IMR-90 (cell line): ENCODE results near the gene WFDC9. TPM values are rescaled to one million over a fixed set of nuclear protein-coding genes. Genes with fewer than 3 reads are reported as not detected.

Experiments
- ATAC-seq: fragments of 200-7000 bp; cut with Tn5 transposase; 2 replicates; pipeline ENCODE4 v1.9.1; 2020; ENCODE audit warnings: low read depth, mild to moderate bottlenecking, moderate library complexity
- Bru-seq: library from RNA; stranded (reverse); fragments of 400-500 nt; gene quantifications from one replicate; lab custom pipeline; 2021; lab: Mats Ljungman, UMichigan
- BruChase-seq, 2 experiments: library from RNA; stranded (reverse); fragments of 400-500 nt; gene quantifications; one replicate each; lab custom pipeline; 2021; lab: Mats Ljungman, UMichigan
- BruUV-seq: library from RNA; stranded (reverse); fragments of 400-500 nt; replicated peaks from 2 replicates; lab custom pipeline; 2021; lab: Mats Ljungman, UMichigan
- CTCF ChIA-PET: fragments of 300-600 bp; formaldehyde crosslinking; extraction: SDS; loops from one replicate; lab custom pipeline; 2021; ENCODE audit warnings: antibody characterized with exemption; lab: Yijun Ruan, JAX
- POLR2A ChIA-PET: fragments of 300-600 bp; sonication (Branson Sonifier 250); formaldehyde crosslinking; loops from one replicate; lab custom pipeline; 2022; ENCODE audit warnings: antibody characterized with exemption; ENCODE audit not compliant: unreplicated experiment; lab: Charles Lee
- DNase-seq: peaks from one replicate; pipeline ENCODE4 v3.0.0; 2013
- H2AFZ ChIP-seq: replicated peaks from 2 replicates; pipeline ENCODE3; 2013; ENCODE audit warnings: low read length, mild to moderate bottlenecking; ENCODE audit not compliant: poor library complexity
- H2AK5ac ChIP-seq: 2 replicates; pipeline ENCODE4 v1.6.1; 2013; ENCODE audit warnings: low read depth, low read length, inconsistent platforms
- H2AK9ac ChIP-seq: replicated peaks from 2 replicates; pipeline ENCODE3; 2013; ENCODE audit warnings: mild to moderate bottlenecking, low read depth, low read length, moderate library complexity; ENCODE audit not compliant: poor library complexity
- H2BK120ac ChIP-seq: 2 replicates; pipeline ENCODE4 v1.6.1; 2013; ENCODE audit warnings: low read depth, low read length, inconsistent platforms
- H2BK15ac ChIP-seq: 3 replicates; pipeline ENCODE4 v1.6.1; 2013; ENCODE audit warnings: low read depth, low read length, inconsistent platforms
- H2BK20ac ChIP-seq: 2 replicates; pipeline ENCODE4 v1.6.1; 2013; ENCODE audit warnings: low read depth, mild to moderate bottlenecking, inconsistent platforms, low read length, moderate library complexity
- H2BK5ac ChIP-seq: 2 replicates; pipeline ENCODE4 v1.6.1; 2013; ENCODE audit warnings: mild to moderate bottlenecking, low read depth, low read length, inconsistent platforms; ENCODE audit not compliant: poor library complexity, severe bottlenecking
- H3K14ac ChIP-seq: replicated peaks from 2 replicates; pipeline ENCODE4 v1.6.1; 2013; ENCODE audit warnings: low read depth, low read length, inconsistent platforms
- H3K18ac ChIP-seq: 2 replicates; pipeline ENCODE4 v1.6.1; 2013; ENCODE audit warnings: low read depth, low read length, control low read depth
- H3K23ac ChIP-seq: 2 replicates; pipeline ENCODE4 v1.6.1; 2013; ENCODE audit warnings: low read depth, low read length, inconsistent platforms
- H3K27ac ChIP-seq: 2 replicates; pipeline ENCODE4 v1.5.1; 2013; ENCODE audit warnings: mild to moderate bottlenecking, control low read depth, low read length; ENCODE audit not compliant: insufficient read depth
- H3K27me3 ChIP-seq: 2 replicates; pipeline ENCODE4 v1.6.1; 2013; ENCODE audit warnings: low read length; ENCODE audit not compliant: control insufficient read depth, insufficient read depth
- H3K36me3 ChIP-seq: 2 replicates; pipeline ENCODE4 v1.6.1; 2013; ENCODE audit warnings: low read length, mixed read lengths; ENCODE audit not compliant: control insufficient read depth, insufficient read depth
- H3K4ac ChIP-seq: 2 replicates; pipeline ENCODE4 v1.6.1; 2013; ENCODE audit warnings: low read depth, low read length, inconsistent platforms
- H3K4me1 ChIP-seq: 2 replicates; pipeline ENCODE4 v1.6.1; 2013; ENCODE audit warnings: low read length, mixed read lengths; ENCODE audit not compliant: control insufficient read depth, insufficient read depth
- H3K4me2 ChIP-seq: 2 replicates; pipeline ENCODE4 v1.6.1; 2013; ENCODE audit warnings: low read depth, mild to moderate bottlenecking, control low read depth, low read length, moderate library complexity
- H3K4me3 ChIP-seq: 2 replicates; pipeline ENCODE4 v1.5.1; 2013; ENCODE audit warnings: low read depth, mild to moderate bottlenecking, control low read depth, low read length, moderate library complexity; ENCODE audit not compliant: insufficient read depth
- H3K56ac ChIP-seq: 2 replicates; pipeline ENCODE4 v1.6.1; 2013; ENCODE audit warnings: low read length, inconsistent platforms; ENCODE audit not compliant: insufficient read depth; ENCODE audit errors: extremely low read depth
- H3K79me1 ChIP-seq, 2 experiments: 2 replicates each; pipeline ENCODE4 v1.6.1; 2013; ENCODE audit warnings: low read length in 2 of 2, inconsistent platforms in 1 of 2, low read depth in 1 of 2
- H3K9ac ChIP-seq: 2 replicates; pipeline ENCODE4 v1.6.1; 2013; ENCODE audit warnings: low read depth, low read length, control low read depth
- H3K9me1 ChIP-seq: 2 replicates; pipeline ENCODE4 v1.6.1; 2013; ENCODE audit warnings: low read length, inconsistent platforms; ENCODE audit not compliant: insufficient read depth
- H3K9me3 ChIP-seq: 2 replicates; pipeline ENCODE4 v1.6.1; 2013; ENCODE audit warnings: low read length; ENCODE audit not compliant: control insufficient read depth, insufficient read depth
- H4K20me1 ChIP-seq: 2 replicates; pipeline ENCODE4 v1.6.1; 2013; ENCODE audit warnings: low read length, inconsistent platforms; ENCODE audit not compliant: insufficient read depth
- H4K5ac ChIP-seq: 2 replicates; pipeline ENCODE4 v1.6.1; 2013; ENCODE audit warnings: mild to moderate bottlenecking, low read depth, low read length, control low read depth
- H4K8ac ChIP-seq, 2 experiments: 2 replicates each; pipeline ENCODE4 v1.6.1; 2013; ENCODE audit warnings: low read depth in 2 of 2, low read length in 2 of 2, control low read depth in 1 of 2, inconsistent platforms in 1 of 2
- H4K91ac ChIP-seq: 2 replicates; pipeline ENCODE4 v1.6.1; 2013; ENCODE audit warnings: low read depth, low read length, inconsistent platforms; ENCODE audit not compliant: insufficient read depth
- BHLHE40 ChIP-seq: fragments of 150-350 bp; IDR thresholded peaks from 2 replicates; pipeline ENCODE4 v1.6.1; 2016; ENCODE audit warnings: mild to moderate bottlenecking, low read depth, low read length
- CEBPB ChIP-seq: IDR thresholded peaks from 2 replicates; pipeline ENCODE4 v1.6.1; 2012; ENCODE audit warnings: low read depth, low read length, improper control_type of control experiment
- CHD1 ChIP-seq: IDR thresholded peaks from 2 replicates; pipeline ENCODE4 v1.6.1; 2012; ENCODE audit warnings: low read depth, low read length, improper control_type of control experiment
- CTCF ChIP-seq: conservative IDR thresholded peaks from 2 replicates; pipeline ENCODE4 v1.5.1; 2012; ENCODE audit warnings: mild to moderate bottlenecking, low read depth, low read length, improper control_type of control experiment
- ELK1 ChIP-seq: fragments of 150-350 bp; IDR thresholded peaks from 2 replicates; pipeline ENCODE4 v1.6.1; 2016; ENCODE audit warnings: low read depth, mild to moderate bottlenecking, low read length, moderate library complexity, borderline replicate concordance
- FOS ChIP-seq: fragments of 150-350 bp; IDR thresholded peaks from 2 replicates; pipeline ENCODE4 v1.6.1; 2016; ENCODE audit warnings: low read depth, low read length
- MAFK ChIP-seq: IDR thresholded peaks from 2 replicates; pipeline ENCODE4 v1.6.1; 2012; ENCODE audit warnings: low read depth, low read length, improper control_type of control experiment
- MAZ ChIP-seq: IDR thresholded peaks from 2 replicates; pipeline ENCODE4 v1.6.1; 2012; ENCODE audit warnings: low read depth, mild to moderate bottlenecking, low read length, improper control_type of control experiment, moderate library complexity, borderline replicate concordance
- MXI1 ChIP-seq: IDR thresholded peaks from 2 replicates; pipeline ENCODE4 v1.6.1; 2012; ENCODE audit warnings: low read depth, mild to moderate bottlenecking, low read length, moderate library complexity, borderline replicate concordance
- NFE2L2 ChIP-seq: fragments of 150-350 bp; IDR thresholded peaks from 2 replicates; pipeline ENCODE4 v1.6.1; 2016; ENCODE audit warnings: low read depth, mild to moderate bottlenecking, low read length
- POLR2A ChIP-seq: IDR thresholded peaks from 2 replicates; pipeline ENCODE4 v1.6.1; 2012; ENCODE audit warnings: mild to moderate bottlenecking, low read depth, low read length
- RAD21 ChIP-seq: IDR thresholded peaks from 2 replicates; pipeline ENCODE4 v1.6.1; 2012; ENCODE audit warnings: low read length, improper control_type of control experiment
- RCOR1 ChIP-seq: IDR thresholded peaks from 2 replicates; pipeline ENCODE4 v1.6.1; 2012; ENCODE audit warnings: mild to moderate bottlenecking, low read length, improper control_type of control experiment; ENCODE audit not compliant: insufficient replicate concordance
- RFX5 ChIP-seq: IDR thresholded peaks from 2 replicates; pipeline ENCODE4 v1.8.0; 2012; ENCODE audit warnings: low read depth, mild to moderate bottlenecking, low read length, moderate library complexity
- SMC3 ChIP-seq: fragments of 150-350 bp; IDR thresholded peaks from 2 replicates; pipeline ENCODE4 v1.6.1; 2016; ENCODE audit warnings: low read depth, mild to moderate bottlenecking, antibody characterized with exemption, low read length, moderate library complexity
- USF2 ChIP-seq: fragments of 150-350 bp; IDR thresholded peaks from 2 replicates; pipeline ENCODE4 v1.6.1; 2017; ENCODE audit warnings: mild to moderate bottlenecking, antibody characterized with exemption, low read length, low read depth
- WGBS, 2 experiments: methylation state at CpG; one replicate each; pipeline versions ENCODE4 v1.1.5 to v1.1.7; 2013; ENCODE audit warnings: missing lambda C conversion rate in 2 of 2; ENCODE audit not compliant: insufficient read length in 1 of 2; ENCODE audit errors: extremely low coverage in 2 of 2; 5-methylcytosine and 5-hydroxymethylcytosine counted together
- dilution Hi-C: fragments of 300-500 bp; cut with HindIII; formaldehyde crosslinking; loops from one replicate; pipeline ENCODE4 v1.14.3; 2018; ENCODE audit warnings: low sequenced_read_pairs; ENCODE audit not compliant: unreplicated experiment
- in situ Hi-C: fragments of 300-500 bp; cut with MboI; formaldehyde crosslinking; loops from 3 replicates; pipeline ENCODE4 v1.14.3; 2019; ENCODE audit warnings: low sequenced_read_pairs, inconsistent platforms, mixed read lengths
- intact Hi-C: fragments of 100-400 bp; cut with micrococcal nuclease; formaldehyde crosslinking; loops from 2 replicates; pipeline ENCODE4 v1.10.0; 2022
- long read RNA-seq: library from polyadenylated mRNA; unstranded; transcript quantifications from one replicate; pipeline ENCODE4 v2.0.0, GENCODE V29; 2021; ENCODE audit not compliant: unreplicated experiment
- polyA plus RNA-seq, 3 experiments: library from polyadenylated mRNA; depleted of rRNA; stranded (reverse); fragments of >200 nt; gene quantifications; 2 replicates each; pipeline ENCODE4 v1.2.3, GENCODE V29; 2012; ENCODE audit warnings: low replicate concordance in 1 of 3
- total RNA-seq: library from RNA; depleted of rRNA; stranded (reverse); fragments of >200 nt; gene quantifications from 2 replicates; pipeline ENCODE4 v1.2.3, GENCODE V29; 2012; rRNA removed

The WFDC9 gene
- total RNA-seq = not detected in 2 replicates
- polyA plus RNA-seq (2012; rRNA removed) = not detected in 2 replicates
- polyA plus RNA-seq (2012; cell fraction: cytosol; rRNA removed) = not detected in 2 replicates
- polyA plus RNA-seq (2012; cell fraction: nucleus; rRNA removed; ENCODE audit: low replicate concordance) = not detected in 2 replicates
- Bru-seq, nascent RNA = not detected
- not detected for BruChase-seq, experiment 1, labeled RNA remaining after a 6-hour chase
- percentile 4 among the genes with signal in this experiment for BruChase-seq, experiment 2, labeled RNA remaining after a 2-hour chase
- long read RNA-seq = 0 reads

GRCh38 chr20:45631184-45631583 is at the start of gene WFDC9:
TSS of gene WFDC9 (minus strand) at chr20:45631284. CDS start at chr20:45610181, 21,103 bp downstream.
- no CpG with 5 or more reads among the region's 4 CpGs for WGBS, 2 experiments
- Histone ChIP-seq H2BK20ac (no peak within 1 kb of the TSS), H3K9ac (no peak within 1 kb of the TSS), H4K91ac (no peak within 1 kb of the TSS), H3K23ac (no peak within 1 kb of the TSS), H3K27me3 (no peaks in the 10 kb centered on the region), H3K4me3 (no peak within 1 kb of the TSS), H3K4ac (no peak within 1 kb of the TSS), H3K56ac (no peak within 1 kb of the TSS), H3K9me3 (no peaks in the 10 kb centered on the region), H3K4me1 (no peaks in the 10 kb centered on the region), H3K27ac (no peak within 1 kb of the TSS), H2AK9ac (no peak within 1 kb of the TSS), H3K4me2 (no peak within 1 kb of the TSS), H4K20me1 (no peaks in the 10 kb centered on the region), H4K5ac (no peak within 1 kb of the TSS), H3K18ac (no peak within 1 kb of the TSS), H3K14ac (no peak within 1 kb of the TSS), H2BK15ac (no peak within 1 kb of the TSS), H4K8ac (no peak within 1 kb of the TSS), H2AK5ac (no peak within 1 kb of the TSS), H3K9me1 (no peaks in the 10 kb centered on the region), H2AFZ (no peak within 1 kb of the TSS), H2BK120ac (no peak within 1 kb of the TSS), H3K79me1 (no peaks in the 10 kb centered on the region), H3K36me3 (no peaks in the 10 kb centered on the region), H2BK5ac (no peak within 1 kb of the TSS)
- no peak for ATAC-seq
- dilution Hi-C loops = no loop called here
- BruUV-seq = no TSS peak
- DNase-seq = no peak
- no peak for TF ChIP-seq RAD21
- TF ChIP-seq POLR2A = no peak
- TF ChIP-seq USF2 = no peak
- TF ChIP-seq MAFK = no peak
- TF ChIP-seq MAZ = no peak
- TF ChIP-seq MXI1 = no peak
- TF ChIP-seq CHD1 = no peak
- no peak for TF ChIP-seq SMC3
- TF ChIP-seq NFE2L2 = no peak
- no peak for TF ChIP-seq RCOR1
- TF ChIP-seq CTCF = no peak
- TF ChIP-seq FOS = no peak
- no peak for TF ChIP-seq ELK1
- no peak for TF ChIP-seq BHLHE40
- no peak for TF ChIP-seq CEBPB
- TF ChIP-seq RFX5 = no peak
- in situ Hi-C loops = no loop called here
- POLR2A ChIA-PET = no interaction called here
- intact Hi-C loops = no loop called here
- CTCF ChIA-PET = interaction anchor here (0.6 kb wide), 1 partner anchor 50 kb away, joined by 7 read pairs; no protein-coding TSS in a partner anchor
